HG02870 (cell line): ENCODE data around the gene CALD1.

ENCODE experiments used
- ATAC-seq: cut with Tn5 transposase; IDR thresholded peaks from one replicate; pipeline ENCODE4 v1.9.1; 2021; ENCODE audit warnings: mild to moderate bottlenecking, moderate library complexity; ENCODE audit not compliant: unreplicated experiment

CALD1 gene

DNA sequence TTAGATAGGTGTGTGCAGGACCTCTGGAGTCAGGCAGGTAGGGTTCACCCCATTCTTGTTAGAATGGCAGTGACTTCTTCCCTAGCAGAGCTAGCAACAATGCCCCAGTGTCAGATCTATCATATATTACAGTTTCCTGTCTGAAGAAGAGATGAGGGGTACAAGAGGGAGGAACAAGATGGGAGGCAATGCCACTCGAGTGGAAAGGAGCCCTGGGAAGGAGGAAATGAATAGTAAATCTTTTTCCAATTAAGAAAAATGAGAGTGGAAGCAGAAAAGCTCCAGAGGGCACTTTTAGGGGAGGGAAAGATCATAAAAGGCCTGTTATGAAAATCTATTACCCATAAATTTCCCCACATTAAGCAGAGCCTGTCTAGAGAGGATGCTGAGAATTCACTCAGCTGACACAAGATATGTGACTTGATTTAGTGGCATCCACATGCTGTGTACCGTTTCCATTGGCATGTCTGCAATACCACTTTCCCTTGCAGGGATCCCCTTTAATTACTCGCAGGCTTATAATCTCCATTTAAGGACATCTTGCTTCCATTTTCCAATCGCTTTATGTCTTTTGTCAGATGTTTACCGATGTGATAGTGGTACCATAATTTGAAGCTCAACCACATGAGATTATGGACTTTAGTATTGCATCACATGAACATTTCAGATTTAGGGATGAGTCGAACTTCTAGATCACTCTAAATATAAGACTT lies 136.9 kb downstream of the CALD1 start:
- ATAC-seq, result no peak

DNA sequence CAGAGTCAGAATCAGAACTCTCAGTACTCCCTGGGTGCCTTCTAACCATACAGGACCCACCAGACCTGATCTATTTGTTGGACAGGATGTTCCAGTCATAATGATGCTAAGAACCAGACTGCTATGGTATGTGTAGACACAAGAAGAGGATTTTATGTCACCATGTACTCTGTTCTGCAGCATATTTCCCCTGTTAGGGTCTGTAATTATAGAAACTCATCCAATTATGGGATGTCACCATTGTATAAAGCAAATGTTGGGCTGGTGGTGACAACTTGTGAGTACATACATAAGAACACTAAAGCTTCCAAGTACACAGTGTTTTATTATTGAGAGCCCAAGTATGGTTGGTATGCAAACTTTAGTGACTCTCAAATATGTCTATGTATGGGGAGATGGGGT lies 139.8 kb downstream of the CALD1 start:
- ATAC-seq, result peak; percentile 81

GRCh38 chr7:134920026-134920753 lies 140.8 kb downstream of the CALD1 start:
- ATAC-seq, result peak; percentile 61

DNA sequence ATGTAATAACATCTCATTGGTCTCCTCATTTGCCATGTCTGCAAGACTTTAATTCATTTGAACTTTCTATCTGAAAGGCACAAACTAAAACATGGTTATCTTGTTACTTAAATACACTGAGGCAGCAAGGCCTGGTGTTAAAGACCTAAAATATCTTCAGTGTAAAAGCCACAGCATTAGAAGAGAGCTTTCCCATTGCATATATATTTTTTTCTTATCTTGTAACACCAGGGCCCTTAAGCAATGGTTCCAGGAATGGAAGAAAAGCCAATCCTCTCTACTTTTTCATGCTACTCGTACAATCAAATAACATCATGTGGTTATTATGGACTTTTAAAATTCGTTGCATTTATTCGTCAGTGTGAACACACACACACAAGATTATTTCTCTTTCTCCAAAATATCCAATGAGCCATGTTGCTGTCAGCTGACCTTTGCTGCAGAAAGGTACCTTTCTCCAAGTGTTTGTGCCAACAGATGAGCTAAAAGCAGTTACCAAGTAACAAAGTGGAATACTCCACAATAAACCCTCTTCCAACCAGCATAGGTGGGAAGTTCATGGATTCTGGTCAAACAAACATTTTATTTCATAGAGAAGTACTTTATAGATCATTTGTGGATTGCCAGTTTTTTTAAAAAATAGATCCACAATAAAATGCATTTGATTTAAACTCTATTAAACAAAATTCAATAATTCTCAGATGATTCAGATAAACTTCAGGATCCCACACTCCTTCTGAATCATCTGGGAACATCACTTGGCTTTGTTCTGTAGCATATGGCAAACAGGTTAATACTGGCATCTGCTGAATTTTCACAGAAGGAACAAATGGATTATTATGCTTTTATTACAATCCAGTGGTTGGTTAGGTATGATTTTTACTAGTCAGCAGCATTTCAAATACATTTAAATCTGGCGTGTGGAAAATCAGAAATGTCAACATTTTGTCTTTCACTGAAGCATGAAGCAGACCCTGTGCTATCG lies 143.6 kb downstream of the CALD1 start:
- ATAC-seq, result no peak

- ATAC-seq, result no peak
These were observed 146.3 kb downstream of the CALD1 start for GRCh38 chr7:134925766-134926165.

- no peak for ATAC-seq
These were observed 147.0 kb downstream of the CALD1 start for GRCh38 chr7:134926396-134926795.

GRCh38 chr7:134927076-134927475 lies 147.6 kb downstream of the CALD1 start:
- ATAC-seq, result no peak

- ATAC-seq, result no peak
These were observed 148.3 kb downstream of the CALD1 start for GRCh38 chr7:134927723-134928122.

DNA sequence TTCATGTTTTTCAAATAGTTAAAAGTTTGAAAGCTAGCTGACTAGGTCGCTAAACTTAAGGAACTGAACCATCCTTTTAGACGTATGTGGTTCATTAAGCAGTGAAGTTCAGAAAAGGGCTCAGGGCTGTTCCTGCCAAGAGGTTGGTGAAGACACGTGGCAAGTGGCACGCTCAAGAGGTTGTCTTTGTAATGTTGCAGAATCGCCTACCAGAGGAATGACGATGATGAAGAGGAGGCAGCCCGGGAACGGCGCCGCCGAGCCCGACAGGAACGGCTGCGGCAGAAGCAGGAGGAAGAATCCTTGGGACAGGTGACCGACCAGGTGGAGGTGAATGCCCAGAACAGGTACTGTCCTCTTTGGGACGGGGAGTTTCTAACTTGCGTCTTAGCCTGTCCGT lies 149.1 kb downstream of the CALD1 start:
- no peak for ATAC-seq

DNA sequence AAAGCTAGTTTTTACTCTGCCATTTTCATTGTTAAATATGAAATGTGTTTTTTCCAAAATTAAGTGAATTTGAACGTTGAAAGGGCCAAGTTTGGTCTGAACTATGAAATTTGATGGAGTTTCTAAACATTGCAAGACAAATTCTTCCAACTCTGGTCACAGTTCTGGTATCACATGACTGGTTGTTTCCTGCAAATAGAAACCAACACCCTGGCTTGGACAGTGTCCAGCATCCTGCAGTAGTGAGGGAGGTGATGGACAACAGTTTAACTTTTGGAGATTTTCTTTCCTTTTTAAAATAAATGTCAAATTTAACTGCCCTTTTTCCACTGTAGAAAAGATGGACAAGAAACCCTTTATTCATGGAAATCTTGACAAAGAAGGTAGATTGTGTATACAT lies 152.1 kb downstream of the CALD1 start:
- ATAC-seq, result no peak

- ATAC-seq, result no peak
These were observed 153.4 kb downstream of the CALD1 start for GRCh38 chr7:134932707-134933370.

DNA sequence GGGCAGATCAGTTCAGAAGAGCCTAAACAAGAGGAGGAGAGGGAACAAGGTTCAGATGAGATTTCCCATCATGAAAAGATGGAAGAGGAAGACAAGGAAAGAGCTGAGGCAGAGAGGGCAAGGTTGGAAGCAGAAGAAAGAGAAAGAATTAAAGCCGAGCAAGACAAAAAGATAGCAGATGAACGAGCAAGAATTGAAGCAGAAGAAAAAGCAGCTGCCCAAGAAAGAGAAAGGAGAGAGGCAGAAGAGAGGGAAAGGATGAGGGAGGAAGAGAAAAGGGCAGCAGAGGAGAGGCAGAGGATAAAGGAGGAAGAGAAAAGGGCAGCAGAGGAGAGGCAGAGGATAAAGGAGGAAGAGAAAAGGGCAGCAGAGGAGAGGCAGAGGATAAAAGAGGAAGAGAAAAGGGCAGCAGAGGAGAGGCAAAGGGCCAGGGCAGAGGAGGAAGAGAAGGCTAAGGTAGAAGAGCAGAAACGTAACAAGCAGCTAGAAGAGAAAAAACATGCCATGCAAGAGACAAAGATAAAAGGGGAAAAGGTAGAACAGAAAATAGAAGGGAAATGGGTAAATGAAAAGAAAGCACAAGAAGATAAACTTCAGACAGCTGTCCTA lies 154.1 kb downstream of the CALD1 start:
- no peak for ATAC-seq

GRCh38 chr7:134935701-134936100 lies 156.3 kb downstream of the CALD1 start:
- no peak for ATAC-seq

DNA sequence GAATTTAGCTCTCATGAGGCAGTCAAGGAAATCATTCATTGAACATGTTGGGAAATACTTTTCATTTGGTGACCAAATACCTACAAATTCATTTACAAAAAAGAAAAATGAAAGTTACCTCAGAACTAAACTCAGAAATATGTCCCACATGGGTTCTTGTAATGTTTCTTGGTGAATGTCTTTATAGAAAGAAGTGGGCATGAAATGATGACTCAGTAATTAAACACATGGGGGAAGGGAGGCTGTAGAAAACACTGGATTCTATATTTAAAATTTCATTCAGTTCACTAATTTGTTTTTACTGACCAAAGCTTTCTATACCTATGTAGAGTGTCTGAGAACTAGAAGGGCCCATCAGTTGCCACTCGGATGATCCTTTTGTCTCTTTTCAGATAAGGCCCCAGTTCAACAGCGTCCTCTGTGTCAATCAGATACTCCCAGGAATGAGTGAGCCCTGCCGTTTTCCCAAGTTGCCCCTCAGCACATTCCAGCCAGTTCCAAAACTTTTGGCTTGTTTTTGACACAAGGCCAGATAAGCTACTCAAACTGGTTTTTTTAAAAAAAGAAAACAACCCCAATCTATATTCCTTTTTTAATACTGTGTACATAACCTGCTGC lies 157.6 kb downstream of the CALD1 start:
- no peak for ATAC-seq

GRCh38 chr7:134938141-134938540 lies 158.7 kb downstream of the CALD1 start:
- ATAC-seq, result no peak

DNA sequence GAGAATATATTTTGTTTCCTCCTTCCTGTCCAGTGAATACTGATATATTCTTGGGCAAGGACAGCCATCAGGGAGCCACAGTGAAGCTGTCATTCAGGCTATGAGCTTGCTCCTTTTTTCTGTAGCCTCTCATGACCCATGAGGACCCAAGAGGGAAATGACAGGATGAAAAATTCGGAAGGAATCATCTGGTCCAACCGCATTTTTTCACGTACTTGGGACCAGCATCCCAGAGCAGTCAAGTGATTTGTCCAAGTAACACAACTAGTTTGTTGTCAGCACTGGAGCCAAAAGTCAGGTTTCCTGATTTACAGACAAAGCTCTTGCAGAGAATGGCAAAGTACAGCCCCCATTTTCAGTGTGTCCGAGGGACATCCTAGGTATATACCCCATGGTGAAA lies 159.7 kb downstream of the CALD1 start:
- ATAC-seq, result no peak

GRCh38 chr7:134940729-134941128 lies 161.3 kb downstream of the CALD1 start:
- no peak for ATAC-seq

DNA sequence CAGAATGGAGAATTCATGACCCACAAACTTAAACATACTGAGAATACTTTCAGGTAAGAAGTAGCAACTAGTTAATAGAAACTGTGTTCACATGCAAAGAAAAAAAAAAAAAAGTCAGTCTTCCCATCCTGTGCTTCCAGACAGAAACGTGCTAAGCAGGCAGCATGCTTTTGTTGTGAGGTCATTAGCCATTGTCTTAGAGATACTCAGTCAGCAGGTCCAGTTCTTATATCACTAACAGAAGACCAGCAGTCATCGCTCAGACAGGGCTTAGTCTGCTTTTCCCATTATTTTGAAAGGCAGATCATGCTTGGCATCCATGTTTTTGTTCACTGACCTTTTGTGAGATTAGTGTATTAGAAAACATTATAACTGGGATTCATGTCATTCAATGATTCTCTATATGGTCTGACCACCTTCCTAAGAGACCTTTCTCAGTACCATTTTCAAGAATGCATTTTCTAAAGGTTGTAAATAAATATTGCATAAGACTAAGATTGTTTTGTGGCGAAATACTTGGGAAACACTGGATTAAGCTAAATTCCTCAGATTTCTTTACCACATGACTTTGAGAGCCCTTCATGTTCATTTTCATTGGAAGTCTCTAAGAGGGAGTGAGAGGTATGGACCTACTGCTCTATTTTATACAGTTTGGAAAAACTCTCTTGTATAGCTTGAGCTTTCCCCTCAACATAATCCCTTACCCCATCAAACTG lies 161.9 kb downstream of the CALD1 start:
- no peak for ATAC-seq

- ATAC-seq, result no peak
These were observed 162.5 kb downstream of the CALD1 start for GRCh38 chr7:134941952-134942351.
